T-helper 2 cell treated with Interferon-gamma antibody and Interleukin-4, amounts not matched to agents 100 ng/mL and 5 ng/mL, for 36 hours (primary cell): ENCODE measurements around the gene CEMIP. TPM values are rescaled to one million over a fixed set of nuclear protein-coding genes. Genes with fewer than 3 reads are reported as not detected.

Experiments used
- intact Hi-C: fragments of 100-400 bp; cut with micrococcal nuclease; formaldehyde crosslinking; loops from one replicate; pipeline ENCODE4 v1.15.1; 2023
- total RNA-seq: library from RNA; stranded (reverse); gene quantifications from 2 replicates; pipeline ENCODE4 v1.2.3, GENCODE V29; 2022

The CEMIP gene
- total RNA-seq, 1 donor from 2014 or later, result 0.91 TPM

DNA sequence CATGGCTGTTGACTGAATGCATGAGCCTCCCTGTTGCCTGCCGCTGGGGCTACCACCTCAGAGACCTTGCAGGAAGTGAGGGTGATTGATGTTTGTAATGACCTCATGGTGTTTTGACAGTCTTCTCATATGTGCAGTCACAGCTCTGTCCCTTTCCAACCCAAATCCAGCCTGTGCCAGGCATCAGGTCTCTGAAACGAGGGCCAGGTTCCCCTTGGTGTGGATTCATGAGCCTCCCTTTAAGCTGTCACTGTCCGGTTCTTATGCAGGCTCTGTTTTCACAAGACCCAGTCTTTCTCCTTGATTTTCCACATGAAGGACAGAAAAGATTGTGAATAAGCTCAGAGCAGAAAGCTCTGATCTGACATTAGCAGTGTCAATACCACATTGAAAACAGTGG, 43.1 kb downstream of the CEMIP start:
- intact Hi-C loops, result no loop called here

DNA sequence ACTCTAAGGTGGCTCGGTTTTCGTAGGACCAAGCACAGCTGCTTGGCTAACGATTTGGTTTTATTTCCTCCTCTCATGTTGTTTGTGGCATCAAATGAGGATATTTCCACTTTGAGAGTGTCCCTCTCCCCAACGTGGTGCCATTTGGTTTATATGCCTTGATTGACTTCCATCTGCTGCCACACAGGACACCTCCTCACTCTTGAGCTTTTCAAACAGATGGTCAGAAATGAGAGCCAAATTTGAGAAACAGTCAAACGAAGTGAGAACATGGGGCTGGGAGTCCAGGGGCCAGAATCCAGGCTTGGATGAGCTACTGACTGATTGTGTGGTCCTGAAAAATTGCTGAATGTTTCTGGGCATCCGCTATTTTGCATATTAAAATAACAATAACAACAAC, 43.5 kb downstream of the CEMIP start:
- intact Hi-C loops, result no loop called here

DNA sequence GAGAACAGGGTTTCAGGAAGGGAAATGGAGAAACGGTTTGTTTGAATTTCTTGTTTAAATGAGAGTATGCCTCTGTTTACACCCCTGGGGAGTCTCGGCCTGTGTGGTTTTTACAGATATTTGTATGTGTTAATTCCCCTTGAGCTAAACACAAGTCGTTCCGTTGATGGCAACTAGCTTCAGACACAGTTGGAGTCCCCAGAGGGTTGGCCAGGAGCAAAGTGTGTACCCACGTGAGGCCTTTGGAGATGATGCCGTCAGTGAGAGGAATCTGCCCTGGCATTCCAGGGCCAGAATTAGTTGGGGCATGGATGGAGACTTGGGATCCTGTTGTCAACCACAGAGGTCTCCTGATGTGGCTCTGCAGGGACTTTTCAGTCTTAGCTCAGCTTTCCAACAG, 44.0 kb downstream of the CEMIP start:
- intact Hi-C loops, result no loop called here

DNA sequence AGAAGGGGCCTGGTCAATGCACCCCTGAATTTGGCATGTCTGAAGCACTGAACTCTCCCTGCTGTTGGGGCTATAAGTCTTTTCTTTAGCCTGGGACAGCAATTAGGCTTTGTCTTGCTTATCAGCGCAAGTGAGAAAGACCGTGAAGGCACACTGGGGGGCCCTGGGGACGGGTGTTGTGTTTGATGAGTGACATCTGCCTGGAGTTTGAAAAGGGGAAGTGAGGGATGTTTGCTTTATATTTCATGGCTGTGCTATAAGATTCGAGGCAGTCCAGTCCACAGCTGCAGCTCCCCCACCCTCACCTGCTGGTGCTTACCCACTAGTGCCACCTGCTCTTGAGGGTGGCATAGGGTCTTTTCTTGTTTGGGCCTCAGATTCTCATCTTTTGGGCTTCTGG, 44.8 kb downstream of the CEMIP start:
- intact Hi-C loops, result no loop called here

DNA sequence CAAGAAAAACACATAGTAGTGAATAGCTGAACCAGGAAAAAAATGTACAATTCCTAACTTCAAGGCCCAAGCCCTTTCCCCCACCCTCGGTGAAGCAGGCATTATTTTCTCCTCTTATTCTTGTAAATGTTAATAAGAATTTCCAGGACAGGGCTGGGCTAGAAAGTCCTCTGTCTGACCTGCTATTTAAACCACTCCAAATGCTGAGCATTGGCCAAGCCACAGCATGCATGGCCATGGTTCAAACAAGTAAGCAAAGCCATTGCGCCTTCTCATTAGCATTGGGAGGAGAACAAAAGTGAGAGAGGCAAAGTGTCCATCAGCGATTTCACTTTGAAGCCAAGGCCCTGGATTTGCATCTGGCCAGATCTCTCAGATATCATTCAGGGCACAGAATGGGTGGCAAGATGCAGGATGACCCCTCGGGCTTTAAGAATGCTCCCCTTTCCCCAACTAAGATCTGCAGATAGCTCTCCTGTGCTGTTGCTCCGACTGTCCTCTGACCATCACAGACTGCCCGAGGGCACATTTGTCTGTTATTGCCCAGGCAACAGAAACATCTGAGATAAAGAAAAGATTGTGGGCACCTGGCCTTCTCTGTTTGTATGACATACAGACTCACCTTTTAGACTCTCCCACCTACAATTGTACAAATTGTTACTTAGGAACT, 46.3 kb downstream of the CEMIP start:
- intact Hi-C loops, result no loop called here

DNA sequence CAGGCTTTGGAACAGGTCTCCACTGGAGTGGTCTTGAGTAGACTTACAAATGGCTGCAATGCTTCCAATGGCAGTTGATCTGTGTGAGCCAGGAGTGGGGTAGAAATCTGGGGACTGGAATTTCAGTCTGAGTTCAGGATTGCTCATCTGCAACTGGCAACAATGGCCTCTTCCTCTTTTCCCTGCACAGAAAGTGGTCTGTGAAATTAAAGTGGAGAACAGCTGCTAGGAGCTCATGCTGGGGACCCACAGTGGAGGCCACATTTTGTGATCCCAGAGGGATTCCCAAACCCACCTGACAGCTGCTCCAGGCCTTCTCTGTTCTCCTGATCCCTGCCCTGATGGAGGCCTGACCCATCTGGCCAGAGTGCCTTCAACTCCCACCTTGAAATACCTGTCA, 49.6 kb downstream of the CEMIP start:
- intact Hi-C loops, result no loop called here

DNA sequence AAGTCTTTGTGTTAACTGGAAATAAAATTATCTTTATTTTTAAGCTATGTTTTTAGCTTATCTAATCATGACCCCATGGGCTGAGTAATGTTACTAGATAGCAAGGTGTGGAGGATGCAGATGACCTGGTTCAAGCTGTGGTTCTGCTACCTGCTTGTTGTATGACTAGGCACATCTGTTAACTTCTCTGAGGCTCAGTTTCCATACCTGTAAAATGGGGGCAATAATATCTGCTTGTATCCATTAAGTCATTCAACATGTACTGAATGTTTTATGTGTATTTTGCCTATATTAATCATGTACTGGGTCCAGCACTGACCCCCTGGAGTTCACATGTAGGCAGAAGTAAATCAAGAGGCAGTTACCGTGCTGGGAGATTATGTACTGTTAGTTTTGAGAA, 51.5 kb downstream of the CEMIP start:
- intact Hi-C loops, result no loop called here

DNA sequence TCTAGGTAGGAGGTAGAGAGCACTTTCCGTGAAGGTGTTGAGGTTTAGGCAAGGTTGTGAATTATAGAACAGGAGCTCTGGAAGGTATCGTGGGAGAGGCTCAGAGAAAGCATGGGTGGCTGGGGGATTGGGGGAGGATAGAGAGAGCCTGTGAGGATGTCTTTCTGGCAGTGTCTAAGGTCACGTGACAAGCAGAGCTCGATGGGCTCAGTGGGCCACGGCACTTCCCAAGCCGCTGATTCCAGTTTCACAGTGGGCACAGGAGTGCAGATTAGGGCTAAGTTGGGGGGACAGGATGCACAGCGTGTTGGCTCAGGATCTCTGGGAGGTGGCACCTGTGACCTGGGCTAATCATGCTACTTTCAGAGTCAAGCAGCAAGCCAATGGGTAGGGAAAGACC, 52.0 kb downstream of the CEMIP start:
- intact Hi-C loops, result no loop called here

DNA sequence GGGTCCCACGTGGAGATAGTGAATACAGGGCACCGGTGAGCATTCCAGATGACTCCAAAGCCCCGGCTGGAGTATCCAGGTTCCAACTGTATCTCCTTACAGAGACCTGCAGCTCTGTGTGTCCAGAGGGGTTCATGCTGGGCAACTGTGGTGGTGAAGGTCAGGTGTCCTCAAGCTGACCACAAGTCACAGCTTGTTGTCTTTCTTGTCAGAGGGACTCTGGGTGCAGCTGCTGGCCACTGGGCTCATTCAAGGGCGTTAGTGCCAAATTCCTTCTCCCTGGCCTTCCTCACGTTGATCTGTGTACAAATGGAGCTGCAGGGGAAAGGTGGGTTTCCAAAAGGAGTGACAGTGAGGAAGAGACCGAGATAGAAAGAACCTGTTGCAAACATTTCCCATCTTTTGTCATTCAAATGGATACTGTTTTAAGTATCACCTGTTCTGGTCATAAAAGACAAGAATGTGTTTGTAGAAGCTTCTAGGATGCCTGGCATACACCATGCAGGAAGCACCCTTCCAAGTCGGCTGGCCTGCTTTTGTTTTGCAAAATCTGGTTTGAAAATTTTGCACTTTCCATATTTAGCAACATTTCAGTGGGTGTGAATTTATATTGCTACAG, 52.5 kb downstream of the CEMIP start:
- intact Hi-C loops, result no loop called here

DNA sequence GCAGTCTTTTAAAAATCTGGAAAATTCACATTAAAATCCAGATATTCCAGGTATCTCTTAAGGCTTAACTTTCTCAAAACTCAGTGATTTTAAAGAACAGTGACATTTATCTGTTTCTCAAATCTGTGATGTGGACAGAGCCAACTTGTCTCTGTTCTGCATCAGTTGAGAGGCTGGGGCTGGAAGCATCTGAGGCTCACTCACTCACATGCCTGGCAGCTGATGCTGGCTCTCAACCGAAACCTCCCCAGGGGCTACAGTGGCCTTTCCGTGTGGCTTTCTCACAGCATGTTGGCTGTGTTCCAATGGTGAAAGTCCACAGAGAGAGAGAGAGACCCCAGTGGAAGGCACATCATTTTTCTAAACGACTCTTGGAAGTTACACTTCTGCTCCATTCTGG, 53.5 kb downstream of the CEMIP start:
- intact Hi-C loops, result no loop called here

DNA sequence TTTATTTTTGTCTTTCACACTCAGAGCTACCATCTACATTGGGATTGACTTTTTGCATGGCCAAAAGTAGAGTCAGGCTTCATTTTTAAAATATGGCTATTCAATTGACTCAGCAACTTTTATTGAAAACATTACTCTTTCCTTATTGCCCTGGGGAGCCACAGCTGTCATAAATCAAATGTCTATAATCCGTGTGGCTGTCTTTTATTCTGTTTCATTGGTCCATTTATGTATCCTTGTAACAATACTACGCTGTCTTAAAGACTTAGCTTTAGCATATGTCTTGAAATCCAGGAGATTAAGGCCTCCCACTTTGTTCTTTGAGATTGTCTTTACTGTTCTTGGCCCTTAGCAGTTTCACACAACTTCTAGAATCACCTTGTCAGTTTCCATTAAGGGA, 55.2 kb downstream of the CEMIP start:
- intact Hi-C loops, result no loop called here

DNA sequence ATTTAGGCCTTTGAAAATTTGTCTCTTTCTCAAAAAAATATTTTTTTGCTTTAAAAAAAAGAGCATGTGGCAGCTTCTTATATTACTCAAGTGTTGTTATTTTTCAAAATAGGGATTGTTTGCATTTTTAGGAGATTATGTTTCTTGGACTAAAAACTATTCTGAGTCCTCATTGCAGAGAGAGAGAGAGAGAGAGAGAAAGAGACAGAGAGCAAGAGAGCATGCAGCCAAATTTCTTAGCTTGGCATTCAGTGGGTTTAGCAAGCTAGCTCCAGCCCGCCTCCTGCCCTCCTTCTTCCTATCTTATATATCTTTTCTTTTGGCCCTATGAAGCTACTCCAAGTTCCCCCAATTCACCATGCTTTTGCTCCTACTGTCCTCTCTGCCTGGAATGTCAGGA, 55.7 kb downstream of the CEMIP start:
- intact Hi-C loops, result no loop called here

DNA sequence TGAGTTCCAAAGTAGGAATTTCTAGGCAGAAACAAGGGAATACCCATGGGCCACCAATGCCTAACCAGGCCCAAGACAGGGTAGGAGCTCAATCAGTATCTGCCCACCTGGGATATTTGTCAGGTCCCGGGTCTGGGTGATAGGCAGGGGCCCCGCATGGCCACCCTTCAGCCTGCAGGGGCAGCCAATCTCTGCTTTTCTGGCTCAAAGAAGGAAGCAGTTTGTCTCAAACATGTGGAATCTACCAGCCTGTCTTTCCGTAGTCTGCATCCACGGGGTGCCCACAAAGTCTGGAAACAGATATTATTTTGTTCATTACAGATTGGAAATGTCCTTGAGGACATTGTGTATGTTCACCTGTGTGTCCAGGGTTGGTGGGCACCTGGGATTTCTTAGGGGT, 56.2 kb downstream of the CEMIP start:
- intact Hi-C loops, result no loop called here

DNA sequence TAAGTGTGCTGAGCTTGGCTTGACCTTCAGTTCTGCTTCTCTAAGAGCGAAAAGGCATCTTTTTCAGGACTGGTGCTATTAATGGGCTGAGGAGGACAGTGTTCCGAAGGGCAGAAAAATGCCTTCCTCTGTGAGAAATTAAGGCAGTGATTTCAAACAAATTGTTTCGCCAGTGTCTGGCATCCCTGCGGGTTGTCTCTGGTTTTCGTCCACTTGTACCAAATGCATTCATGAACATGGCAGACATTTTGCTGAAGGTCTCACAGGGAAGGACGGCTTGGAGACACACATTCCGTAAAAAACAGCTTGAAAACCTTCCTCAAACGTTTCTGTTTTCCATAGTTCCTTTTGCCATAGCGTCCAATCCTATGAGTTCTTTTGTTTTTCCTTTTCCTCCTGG, 57.1 kb downstream of the CEMIP start:
- intact Hi-C loops, result no loop called here

DNA sequence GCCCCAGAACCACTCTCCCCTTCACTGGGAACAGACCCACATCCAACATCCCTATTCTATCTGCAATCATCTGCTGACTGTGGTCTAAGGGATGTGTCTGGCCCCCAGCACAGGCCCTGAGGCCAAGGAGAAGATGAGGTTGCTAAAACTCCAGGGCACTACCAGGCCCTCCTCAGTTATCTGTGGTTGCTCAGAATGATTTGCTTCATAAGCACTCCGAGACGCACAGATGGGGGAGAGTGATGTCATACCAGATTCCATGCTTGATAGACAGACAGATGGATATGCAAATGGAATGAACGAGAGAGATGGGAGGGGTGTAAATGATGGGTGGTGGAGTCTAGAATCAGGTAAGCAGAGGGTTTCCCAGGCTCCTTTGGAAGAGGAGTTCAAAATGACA, 57.8 kb downstream of the CEMIP start:
- intact Hi-C loops, result no loop called here

DNA sequence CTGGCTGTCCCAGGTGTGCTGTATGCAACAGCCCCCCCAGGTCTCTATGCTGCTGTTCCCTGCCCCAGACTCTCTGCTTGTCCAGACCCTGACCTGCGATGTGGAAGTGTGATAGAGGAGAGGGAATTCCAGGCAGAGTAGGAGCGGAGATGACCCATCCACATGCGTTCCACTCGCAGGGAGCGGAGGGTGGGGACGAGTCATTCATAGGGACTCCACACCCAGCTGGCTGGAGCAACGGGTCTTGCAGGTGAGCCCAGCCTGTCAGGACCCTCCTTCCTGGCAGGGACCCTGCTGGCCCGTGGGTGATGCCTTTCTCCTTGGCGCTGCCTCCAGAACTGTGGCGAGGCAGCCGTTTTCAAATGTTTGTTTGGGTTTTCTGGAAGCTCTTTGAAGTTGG, 58.8 kb downstream of the CEMIP start:
- intact Hi-C loops, result no loop called here

DNA sequence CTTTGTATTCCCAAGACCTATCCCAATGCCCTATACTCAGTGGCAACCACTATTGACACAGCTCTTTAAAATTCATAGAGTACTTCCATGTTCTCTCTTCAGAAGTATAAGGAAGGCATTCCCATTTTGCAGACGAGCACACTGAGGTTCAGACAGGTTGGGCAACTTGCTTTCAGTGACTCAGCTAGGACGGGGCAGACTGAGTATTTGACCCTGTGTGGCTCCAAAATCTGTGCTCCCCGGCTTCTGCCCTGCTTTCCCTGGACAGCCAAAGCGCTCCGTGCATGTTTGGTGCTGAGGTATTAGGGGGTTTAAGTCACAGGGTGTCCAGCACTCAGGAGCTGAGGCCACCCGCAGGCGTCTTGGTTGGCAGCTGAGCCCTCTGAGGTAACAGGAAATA, 59.5 kb downstream of the CEMIP start:
- intact Hi-C loops, result no loop called here

DNA sequence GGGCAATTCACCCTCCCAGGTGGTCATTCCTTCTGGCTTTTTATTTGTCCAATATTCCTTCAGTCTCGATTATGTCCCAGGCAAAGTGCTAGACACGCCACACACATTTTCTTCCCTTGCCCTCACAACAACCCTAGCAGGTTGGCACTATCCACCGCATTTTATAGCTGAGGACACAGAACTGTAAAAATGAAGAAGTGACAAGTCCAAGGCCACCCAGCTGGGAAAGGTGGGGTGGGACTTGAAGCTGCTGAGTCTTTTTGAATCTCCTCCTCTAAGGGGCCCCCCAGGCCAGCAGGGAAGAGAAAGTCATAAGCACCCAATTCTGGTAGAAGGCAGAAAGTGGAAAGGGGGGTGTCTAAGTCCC, 60.6 kb downstream of the CEMIP start:
- intact Hi-C loops, result no loop called here

DNA sequence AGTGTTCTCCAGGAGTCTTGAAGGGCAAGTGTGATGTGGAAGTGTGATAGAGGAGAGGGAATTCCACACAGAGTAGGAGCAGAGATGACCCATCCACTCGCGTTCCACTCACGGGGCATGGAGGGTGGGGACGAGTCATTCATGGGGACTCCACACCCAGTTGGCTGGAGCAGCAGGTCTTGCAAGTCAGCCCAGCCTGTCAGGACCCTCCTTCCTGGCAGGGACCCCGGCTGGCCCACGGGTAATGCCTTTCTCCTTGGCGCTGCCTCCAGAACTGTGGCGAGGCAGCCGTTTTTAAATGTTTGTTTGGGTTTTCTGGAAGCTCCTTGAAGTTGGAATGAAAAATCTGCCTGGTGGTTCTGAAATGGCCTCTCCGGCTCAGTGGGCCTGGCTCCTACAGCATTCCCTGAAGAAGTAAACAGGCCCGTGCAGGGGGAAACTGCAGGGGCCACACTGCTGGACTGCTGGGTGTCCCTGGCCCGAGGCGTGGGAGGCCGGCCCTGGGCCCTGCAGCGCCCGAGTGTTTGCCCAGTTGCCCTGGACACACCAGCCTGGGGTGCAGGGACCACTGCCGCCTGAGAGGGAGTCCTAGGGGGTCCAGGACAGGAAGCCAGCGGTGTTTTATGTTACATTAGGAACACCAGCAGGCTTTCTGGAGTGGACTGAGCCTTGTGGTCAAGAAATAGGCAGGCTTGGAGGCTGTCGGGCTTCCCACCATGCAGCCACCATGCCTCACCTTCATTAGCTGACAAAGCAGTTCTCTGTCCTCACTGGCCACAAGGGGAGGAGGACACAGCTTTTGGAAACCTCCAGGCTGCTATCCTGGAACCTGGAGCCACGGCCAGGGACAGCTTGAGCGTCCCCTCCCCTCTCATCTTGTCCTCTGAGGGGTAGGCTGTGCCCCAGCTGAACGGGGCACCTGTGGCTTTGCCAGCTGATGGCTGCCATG, 61.3 kb downstream of the CEMIP start:
- intact Hi-C loops, result no loop called here

DNA sequence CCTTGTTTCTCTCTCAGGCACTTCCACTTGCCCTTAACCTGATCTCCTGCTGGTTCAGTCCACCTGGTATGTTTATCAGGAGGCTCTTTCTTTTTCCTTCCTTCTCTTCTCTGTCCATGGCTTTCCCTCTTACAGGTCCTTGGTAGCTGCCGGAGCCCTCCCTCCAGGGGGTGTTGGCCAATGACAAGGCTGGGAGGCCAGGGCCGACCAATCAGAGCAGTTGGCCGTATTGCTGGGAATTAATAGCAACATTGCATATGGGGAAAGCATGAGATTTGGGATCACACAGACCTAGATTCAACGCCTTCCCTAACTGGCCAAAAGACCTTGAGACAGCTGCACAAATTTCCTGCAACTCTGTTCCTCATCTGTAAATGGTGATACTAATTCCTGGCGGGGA, 62.4 kb downstream of the CEMIP start:
- intact Hi-C loops, result no loop called here

DNA sequence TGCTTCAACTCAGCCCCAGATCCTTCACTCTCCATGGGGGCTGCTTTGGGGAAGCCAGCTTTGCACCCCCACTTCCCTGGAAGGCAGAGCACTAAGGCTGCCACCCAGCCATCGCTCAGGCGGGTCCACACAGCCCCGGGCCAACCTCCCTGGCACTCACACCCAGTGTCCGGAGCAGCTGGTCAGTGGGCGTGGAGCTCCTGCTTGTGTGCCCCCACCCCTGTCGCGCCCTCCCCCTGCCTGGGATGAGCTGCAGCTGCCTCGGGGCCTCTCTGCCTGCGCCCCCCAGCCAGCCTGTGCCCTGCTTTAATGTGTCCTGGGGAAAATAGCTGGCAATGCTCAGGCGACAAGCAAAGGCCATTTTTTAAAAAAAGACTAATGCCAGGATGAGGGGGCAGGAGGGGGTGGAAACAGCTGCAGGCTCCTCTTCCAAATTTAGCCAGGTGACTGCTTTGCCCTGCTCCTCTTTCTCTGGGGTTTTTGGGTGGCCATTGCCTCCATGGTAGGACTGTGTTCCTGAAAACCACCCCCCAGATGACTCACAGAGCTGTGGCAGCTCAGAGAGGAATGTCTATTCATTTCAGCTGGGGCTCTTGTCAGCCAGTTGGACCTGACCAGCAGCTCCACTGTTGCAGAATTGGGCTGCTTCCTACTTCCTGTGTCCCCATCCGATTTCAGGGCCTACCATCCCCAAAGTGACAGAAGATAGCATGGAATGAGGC, 65.0 kb downstream of the CEMIP start:
- intact Hi-C loops, result no loop called here
